Thymus (tissue), 11 donors: ENCODE measurements around the gene RAB11FIP5. TPM values are rescaled to one million over a fixed set of nuclear protein-coding genes. Genes with fewer than 3 reads are reported as not detected.
"Not testable (repeated sequence)": the region's sequence is repeated elsewhere in the genome, so short reads cannot be mapped to it uniquely, and the experiment has no call there.

Experiments
- DNase-seq, 9 donors: peaks; one replicate each; pipeline ENCODE4 v3.0.0-alpha.2; 2013; ENCODE audit warnings: low spot score in 9 of 9, low read depth in 6 of 9, missing footprints in 1 of 9
- H3K27ac ChIP-seq, 2 donors: one replicate each; pipeline ENCODE4 v1.5.1; 2013; ENCODE audit warnings: control low read depth in 1 of 2, low read depth in 1 of 2, low read length in 1 of 2, mild to moderate bottlenecking in 1 of 2, moderate library complexity in 1 of 2
- H3K27me3 ChIP-seq, 2 donors: one replicate each; pipeline ENCODE4 v1.5.1; 2013; ENCODE audit warnings: low read length in 1 of 2; ENCODE audit not compliant: control insufficient read depth in 2 of 2, insufficient read depth in 1 of 2
- H3K36me3 ChIP-seq, 2 donors: one replicate each; pipeline ENCODE4 v1.5.1; 2013; ENCODE audit warnings: low read length in 1 of 2, mild to moderate bottlenecking in 1 of 2, moderate library complexity in 1 of 2; ENCODE audit not compliant: control insufficient read depth in 2 of 2, insufficient read depth in 2 of 2
- H3K4me1 ChIP-seq, 2 donors: one replicate each; pipeline ENCODE4 v1.5.1; 2013; ENCODE audit warnings: low read length in 2 of 2; ENCODE audit not compliant: control insufficient read depth in 2 of 2, insufficient read depth in 2 of 2
- H3K4me3 ChIP-seq, 2 donors: one replicate each; pipeline ENCODE4 v1.5.1; 2013; ENCODE audit warnings: low read length in 2 of 2, control low read depth in 1 of 2, mild to moderate bottlenecking in 1 of 2
- H3K9me3 ChIP-seq, 2 donors: one replicate each; pipeline ENCODE4 v1.5.1; 2013; ENCODE audit warnings: low read length in 1 of 2, mild to moderate bottlenecking in 1 of 2; ENCODE audit not compliant: control insufficient read depth in 2 of 2, insufficient read depth in 1 of 2
- WGBS: extraction: QIAGEN DNeasy Blood & Tissue Kit; methylation state at CpG from one replicate; pipeline ENCODE4 v1.1.7; 2013; 5-methylcytosine and 5-hydroxymethylcytosine counted together
- polyA plus RNA-seq: library from polyadenylated mRNA; stranded (reverse); fragments of 200-250 nt; gene quantifications from one replicate; pipeline ENCODE4 v1.2.3, GENCODE V29; 2013
- total RNA-seq: library from RNA; stranded (reverse); fragments of 120-200 nt; gene quantifications from one replicate; pipeline ENCODE4 v1.2.4, GENCODE V29; 2013
- donor health status: healthy.

RAB11FIP5 gene
- total and polyA plus RNA-seq, 2 donors: 0.71 to 3.8 TPM

DNA sequence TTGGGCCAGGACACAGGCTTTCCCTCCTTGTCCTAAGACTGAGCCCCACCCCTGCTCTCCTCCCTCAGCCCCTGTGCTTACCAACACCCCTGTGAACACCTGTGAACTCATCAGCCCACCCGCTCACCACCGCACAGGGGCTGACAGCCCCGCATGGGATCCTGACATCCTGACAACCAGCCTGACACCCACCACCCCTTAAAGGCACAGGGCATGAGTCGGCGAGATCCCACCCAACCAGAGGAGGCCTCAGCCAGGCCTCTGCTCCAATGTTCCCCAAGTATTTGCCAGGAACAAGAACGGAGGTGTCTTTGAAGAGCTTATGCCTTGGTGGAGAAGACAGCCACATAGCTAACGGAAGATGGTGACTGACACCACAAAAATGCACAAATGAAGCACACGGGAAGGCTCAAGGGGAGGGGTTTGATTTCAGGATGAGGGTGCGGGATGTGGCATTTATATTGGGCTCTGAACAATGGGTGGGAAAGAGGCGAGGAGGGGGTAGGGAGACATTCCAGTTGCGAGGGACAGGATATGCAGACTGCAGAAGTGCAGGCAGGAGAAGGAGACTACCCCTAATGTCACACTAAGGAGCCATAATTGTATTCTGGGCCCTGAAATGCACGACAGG, 11.0 kb downstream of the RAB11FIP5 start:
- no peak for DNase-seq
- no peaks in the 10 kb centered on the region for H3K4me1 ChIP-seq
- no peaks in the 10 kb centered on the region for H3K36me3 ChIP-seq
- no peaks in the 10 kb centered on the region for H3K9me3 ChIP-seq
- H3K27me3 ChIP-seq: peaks cover 0 to 9% of the 10 kb centered on the region in 2 donors
- no peak overlapping the region for H3K4me3 ChIP-seq
- H3K27ac ChIP-seq: no peak overlapping the region
- WGBS: 91% methylated on average over 12 of the region's 12 CpGs

DNA sequence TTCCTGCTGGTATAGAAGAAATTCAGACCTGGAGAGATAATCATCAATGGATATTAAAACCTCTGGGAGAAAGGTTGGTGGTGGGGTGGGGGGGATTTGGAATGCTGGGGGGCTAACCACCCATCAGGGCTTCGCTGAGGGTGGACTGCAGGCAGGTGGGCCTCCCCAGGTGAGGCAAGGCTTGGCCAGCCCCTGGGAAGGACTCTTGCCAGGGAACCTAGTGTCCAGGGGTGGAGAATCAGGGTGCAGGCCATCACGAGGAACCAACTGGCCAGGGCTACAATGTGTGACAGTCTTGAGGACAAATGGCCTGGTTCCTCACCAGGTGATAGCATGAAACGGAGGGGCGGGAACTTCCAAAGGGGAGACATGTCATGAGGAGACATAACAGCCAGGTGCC, 11.8 kb downstream of the RAB11FIP5 start:
- Histone ChIP-seq H3K27me3 (peaks cover 0 to 6% of the 10 kb centered on the region in 2 donors), H3K9me3 (no peaks in the 10 kb centered on the region), H3K4me3 (no peak overlapping the region), H3K27ac (no peak overlapping the region), H3K4me1 (no peaks in the 10 kb centered on the region), H3K36me3 (no peaks in the 10 kb centered on the region)
- WGBS: 94% methylated on average over 4 of the region's 4 CpGs
- no peak for DNase-seq

DNA sequence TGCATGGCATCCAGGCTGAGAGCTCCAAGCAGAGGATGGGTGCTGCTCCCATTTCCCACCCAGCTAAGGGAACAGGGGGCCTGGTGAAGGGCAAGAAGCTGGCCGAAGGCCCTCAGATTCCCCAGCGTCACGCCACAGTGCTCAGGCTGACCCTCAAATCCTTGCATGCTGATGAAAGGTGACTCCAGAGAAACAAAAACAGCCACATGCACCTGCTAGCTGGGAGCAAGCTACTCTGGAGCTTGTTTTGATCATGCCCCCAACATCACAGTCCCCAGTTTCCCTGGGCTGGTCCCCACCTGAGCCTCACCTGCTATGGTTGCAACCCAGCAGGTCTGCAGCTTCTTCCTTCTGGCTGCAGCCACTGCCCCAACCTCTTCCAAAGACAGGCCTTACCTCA, 13.3 kb downstream of the RAB11FIP5 start:
- 91% methylated on average over 3 of the region's 3 CpGs for WGBS
- Histone ChIP-seq H3K36me3 (no peaks in the 10 kb centered on the region), H3K4me3 (no peak overlapping the region), H3K27ac (no peak overlapping the region), H3K9me3 (no peaks in the 10 kb centered on the region), H3K4me1 (no peaks in the 10 kb centered on the region), H3K27me3 (peaks cover 0 to 6% of the 10 kb centered on the region in 2 donors)
- no peak for DNase-seq

DNA sequence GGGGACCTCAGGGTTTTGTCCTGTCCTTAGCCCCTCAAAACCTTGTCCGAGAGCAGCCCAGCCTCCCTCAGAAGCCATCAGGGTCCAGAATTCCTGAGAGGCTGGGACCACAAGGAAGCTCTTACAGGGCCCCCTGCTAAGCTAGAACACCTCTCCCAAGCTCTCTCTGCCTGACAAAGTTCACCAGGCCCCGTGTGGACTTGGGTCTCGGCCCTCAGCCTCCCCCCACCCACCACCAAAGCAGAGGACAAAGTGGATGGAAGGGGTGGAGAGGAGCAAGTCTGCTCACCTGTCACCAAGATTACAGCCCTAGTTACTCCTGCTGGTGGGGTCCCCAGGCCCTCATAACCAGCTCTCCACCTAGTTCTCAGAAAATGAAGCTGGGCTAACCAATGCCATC, 16.8 kb downstream of the RAB11FIP5 start:
- H3K4me3 ChIP-seq: no peak overlapping the region
- H3K27ac ChIP-seq: no peak overlapping the region
- H3K36me3 ChIP-seq: no peaks in the 10 kb centered on the region
- H3K4me1 ChIP-seq: no peaks in the 10 kb centered on the region
- peaks cover 0 to 2% of the 10 kb centered on the region in 2 donors for H3K27me3 ChIP-seq
- no peak for DNase-seq
- WGBS: 92% methylated on average over 3 of the region's 3 CpGs
- no peaks in the 10 kb centered on the region for H3K9me3 ChIP-seq

DNA sequence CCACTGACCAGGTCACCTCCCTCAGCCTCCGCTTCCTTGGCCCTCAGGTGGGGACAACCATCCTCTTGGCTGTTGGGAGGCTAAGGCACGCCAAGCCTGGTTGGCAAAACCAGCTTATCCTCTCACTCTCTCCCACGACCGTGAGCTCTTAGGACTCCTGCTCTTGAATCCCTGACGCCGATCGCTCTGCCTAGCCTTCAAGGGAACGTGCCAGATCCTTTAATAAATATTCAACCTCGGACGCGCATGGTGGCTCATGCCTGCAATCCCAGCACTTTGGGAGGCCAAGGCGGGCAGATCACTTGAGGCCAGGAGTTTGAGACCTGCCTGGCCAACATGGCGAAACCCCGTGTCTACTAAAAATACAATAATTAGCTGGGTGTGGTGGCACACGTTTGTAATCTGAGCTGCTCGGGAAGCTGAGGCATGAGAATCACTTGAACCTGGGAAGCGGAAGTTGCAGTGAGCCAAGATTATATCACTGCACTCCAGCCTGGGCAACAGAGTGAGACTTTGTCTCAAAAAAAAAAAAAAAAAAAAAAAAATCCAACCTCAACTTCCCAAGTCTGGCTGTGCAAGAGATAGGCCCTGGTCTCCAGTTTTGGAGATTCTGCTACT, 19.0 kb downstream of the RAB11FIP5 start:
- H3K27ac ChIP-seq, H3K4me3 ChIP-seq, H3K27me3 ChIP-seq, H3K4me1 ChIP-seq, DNase-seq, H3K9me3 ChIP-seq, H3K36me3 ChIP-seq: not testable (repeated sequence)
- WGBS: 97% methylated on average over 17 of the region's 17 CpGs

DNA sequence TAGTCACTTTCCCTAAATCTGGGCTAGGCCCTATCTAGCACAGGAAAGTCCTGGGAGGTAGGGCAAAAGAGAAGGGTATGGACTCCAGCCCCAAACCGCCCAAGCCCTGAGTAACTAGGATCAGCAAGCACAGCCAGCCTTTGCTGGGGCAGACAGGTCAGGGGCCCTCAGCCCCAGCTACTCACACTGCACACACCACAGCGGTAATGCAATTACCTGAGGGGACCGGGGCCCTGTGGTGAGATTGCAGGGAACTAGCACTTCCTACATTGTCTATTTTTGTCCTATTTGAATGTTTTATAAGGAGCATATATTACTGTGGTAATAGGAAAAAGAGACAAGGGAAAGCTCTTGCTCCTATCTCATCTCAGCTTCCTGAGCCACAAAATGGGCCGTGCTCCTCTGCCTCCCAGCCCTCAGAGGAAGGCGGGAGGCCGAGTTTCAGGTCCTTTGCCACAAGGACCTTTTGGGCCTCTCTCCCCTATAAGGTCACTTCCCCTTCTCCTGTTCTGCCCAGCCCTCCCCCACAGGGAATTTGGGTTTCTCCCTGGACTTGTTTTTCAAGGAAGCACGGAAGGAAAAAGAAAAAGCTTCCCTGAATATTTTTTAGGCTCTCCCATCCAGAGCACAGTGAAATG, 20.5 kb downstream of the RAB11FIP5 start:
- DNase-seq: no peak
- Histone ChIP-seq H3K27ac (no peak overlapping the region), H3K9me3 (no peaks in the 10 kb centered on the region), H3K4me3 (no peak overlapping the region), H3K36me3 (no peaks in the 10 kb centered on the region), H3K4me1 (no peaks in the 10 kb centered on the region), H3K27me3 (no peaks in the 10 kb centered on the region)
- WGBS: 61% methylated on average over 7 of the region's 7 CpGs

DNA sequence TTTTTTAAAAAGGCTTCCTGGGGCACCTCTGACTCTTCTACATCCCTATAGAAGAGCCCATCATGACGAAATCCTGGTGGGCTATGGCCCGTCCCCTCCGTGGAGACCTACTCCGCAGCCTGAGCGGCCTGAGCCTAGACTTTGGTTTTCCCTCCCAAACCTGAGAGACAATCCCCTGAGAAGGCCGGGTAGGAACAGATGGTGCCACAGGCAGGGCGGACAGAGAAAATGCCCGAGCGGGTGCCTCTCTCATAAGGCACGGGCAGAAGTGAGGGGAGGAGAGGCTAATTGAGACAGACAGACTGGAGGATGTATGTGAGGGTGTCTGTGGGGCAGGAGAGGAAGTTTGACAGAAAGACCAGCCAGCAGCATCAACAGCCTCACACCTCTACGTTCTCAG, 21.1 kb downstream of the RAB11FIP5 start:
- no peak overlapping the region for H3K4me3 ChIP-seq
- no peaks in the 10 kb centered on the region for H3K9me3 ChIP-seq
- no peaks in the 10 kb centered on the region for H3K36me3 ChIP-seq
- no peaks in the 10 kb centered on the region for H3K27me3 ChIP-seq
- no peak for DNase-seq
- H3K27ac ChIP-seq: no peak overlapping the region
- H3K4me1 ChIP-seq: no peaks in the 10 kb centered on the region
- 96% methylated on average over 11 of the region's 11 CpGs for WGBS

DNA sequence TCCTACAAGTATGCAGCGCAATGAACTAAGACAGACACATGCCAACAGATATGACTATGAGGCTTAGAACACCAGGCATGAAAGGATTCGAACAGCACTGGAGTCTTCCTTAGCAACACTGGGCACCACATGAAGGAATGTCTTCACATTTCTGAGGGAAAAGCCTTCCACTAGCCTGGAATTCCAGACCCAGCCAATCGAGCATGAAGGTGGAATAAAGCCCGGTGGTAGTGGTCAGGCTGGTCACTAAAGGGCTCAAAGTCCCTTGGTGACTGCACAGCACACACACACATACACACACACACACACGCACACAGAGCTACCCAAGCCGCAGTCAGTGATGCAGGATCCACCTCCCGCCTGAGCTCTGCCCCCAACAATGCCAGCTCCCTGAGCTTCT, 21.6 kb downstream of the RAB11FIP5 start:
- no peaks in the 10 kb centered on the region for H3K36me3 ChIP-seq
- H3K9me3 ChIP-seq: no peaks in the 10 kb centered on the region
- H3K4me1 ChIP-seq: no peaks in the 10 kb centered on the region
- H3K27me3 ChIP-seq: no peaks in the 10 kb centered on the region
- WGBS: 96% methylated on average over 7 of the region's 7 CpGs
- H3K27ac ChIP-seq: no peak overlapping the region
- no peak overlapping the region for H3K4me3 ChIP-seq
- DNase-seq: no peak

DNA sequence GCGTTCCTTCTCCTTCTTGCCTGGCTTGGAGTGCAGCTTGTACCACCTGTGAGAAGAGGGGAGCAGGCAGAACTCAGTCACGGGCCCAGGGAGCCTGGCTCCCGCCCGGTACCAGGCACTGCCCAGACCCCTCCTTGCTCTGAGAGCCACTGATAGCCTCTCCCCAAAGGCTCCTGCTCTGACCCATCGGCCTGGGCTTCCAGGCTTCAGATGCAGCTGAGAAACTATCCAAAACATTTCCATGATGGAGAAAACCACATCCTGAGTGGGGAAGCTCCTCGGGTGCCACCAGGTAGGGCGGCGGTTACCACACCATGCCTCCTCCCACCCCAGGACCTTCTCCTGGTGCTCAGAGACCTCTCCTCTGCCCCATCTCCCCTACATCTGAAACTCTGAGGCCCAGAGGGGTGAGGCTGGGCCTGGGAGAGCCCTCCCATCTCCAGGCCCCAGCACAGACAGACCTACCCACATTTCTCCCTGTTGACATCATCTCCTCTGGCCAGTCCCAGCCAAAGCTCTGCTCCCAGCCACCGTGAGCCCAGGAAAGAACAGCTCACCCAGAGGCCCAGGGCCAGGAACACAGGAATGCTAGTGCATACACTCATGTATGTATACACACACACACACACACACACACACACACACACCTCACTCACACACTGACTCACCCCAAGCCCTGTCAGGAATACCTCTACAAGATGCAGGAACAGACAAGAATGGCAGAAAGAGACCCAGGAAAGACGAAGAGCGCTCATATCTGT, 23.3 kb downstream of the RAB11FIP5 start:
- 91% methylated on average over 11 of the region's 11 CpGs for WGBS
- H3K4me1 ChIP-seq: peaks cover 0 to 9% of the 10 kb centered on the region in 2 donors
- H3K36me3 ChIP-seq: no peaks in the 10 kb centered on the region
- H3K9me3 ChIP-seq: no peaks in the 10 kb centered on the region
- no peak overlapping the region for H3K4me3 ChIP-seq
- no peak overlapping the region for H3K27ac ChIP-seq
- no peaks in the 10 kb centered on the region for H3K27me3 ChIP-seq
- no peak for DNase-seq
